Activated effector memory CD4-positive, alpha-beta T cell treated with Interleukin-2 at 50 U/mL for 16 hours (primary cell): ENCODE results near the gene SCNN1B.
"Not testable (repeated sequence)": the region's sequence is repeated elsewhere in the genome, so short reads cannot be mapped to it uniquely, and the experiment has no call there.

Experiments used
- DNase-seq: peaks from one replicate; pipeline ENCODE4 v3.0.0-alpha.2; 2020

The SCNN1B gene, protein sequence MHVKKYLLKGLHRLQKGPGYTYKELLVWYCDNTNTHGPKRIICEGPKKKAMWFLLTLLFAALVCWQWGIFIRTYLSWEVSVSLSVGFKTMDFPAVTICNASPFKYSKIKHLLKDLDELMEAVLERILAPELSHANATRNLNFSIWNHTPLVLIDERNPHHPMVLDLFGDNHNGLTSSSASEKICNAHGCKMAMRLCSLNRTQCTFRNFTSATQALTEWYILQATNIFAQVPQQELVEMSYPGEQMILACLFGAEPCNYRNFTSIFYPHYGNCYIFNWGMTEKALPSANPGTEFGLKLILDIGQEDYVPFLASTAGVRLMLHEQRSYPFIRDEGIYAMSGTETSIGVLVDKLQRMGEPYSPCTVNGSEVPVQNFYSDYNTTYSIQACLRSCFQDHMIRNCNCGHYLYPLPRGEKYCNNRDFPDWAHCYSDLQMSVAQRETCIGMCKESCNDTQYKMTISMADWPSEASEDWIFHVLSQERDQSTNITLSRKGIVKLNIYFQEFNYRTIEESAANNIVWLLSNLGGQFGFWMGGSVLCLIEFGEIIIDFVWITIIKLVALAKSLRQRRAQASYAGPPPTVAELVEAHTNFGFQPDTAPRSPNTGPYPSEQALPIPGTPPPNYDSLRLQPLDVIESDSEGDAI

DNA sequence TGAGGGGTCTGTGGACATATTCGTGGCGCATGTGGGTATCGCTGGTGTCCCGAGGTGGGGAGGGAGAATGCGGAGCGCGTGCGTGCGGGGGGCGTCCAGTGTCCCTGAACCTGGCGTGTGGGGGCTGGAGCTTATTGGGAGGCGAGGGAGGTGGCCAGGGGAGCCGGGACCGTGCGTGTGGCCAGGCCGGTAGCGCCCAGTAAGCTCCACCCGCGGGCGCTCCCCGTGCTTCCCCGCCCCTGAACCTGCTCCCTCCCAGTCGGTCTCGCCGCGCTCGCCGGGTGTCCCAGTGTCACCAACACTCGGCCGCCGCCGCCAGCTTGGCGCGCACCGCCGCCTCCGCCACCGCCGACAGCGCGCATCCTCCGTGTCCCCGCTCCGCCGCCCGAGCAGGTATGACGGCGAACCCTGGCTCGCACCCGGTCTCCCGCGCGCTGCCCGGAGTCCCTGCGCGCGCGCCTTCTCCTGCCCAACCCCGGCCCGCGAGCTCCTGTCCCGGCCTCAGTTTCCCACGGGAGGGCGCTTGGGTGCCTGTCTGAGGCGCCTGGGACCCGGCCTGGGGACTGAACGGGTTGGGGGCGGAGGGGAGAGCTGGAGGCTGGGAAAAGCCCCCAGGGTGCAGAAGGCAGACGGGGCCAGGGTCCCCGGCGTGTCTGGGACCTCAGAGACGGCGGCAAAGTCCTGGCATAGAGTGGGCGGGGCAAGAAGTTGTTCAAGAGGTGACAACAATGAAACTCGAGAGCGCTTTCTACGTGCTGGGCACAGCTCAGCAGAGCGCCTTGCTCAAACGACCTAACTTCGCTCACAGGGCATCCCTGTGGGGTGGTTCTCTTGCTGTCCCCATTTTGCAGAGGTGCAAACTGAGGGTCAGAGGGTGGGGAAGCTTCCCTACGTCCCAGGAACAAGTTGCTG is at the start of gene SCNN1B:
Gene SCNN1B, plus strand, starts transcription at position 258 of the 912 bp plus-strand sequence. CDS start 46,298 bp downstream, outside the sequence.
- no peak for DNase-seq

DNA sequence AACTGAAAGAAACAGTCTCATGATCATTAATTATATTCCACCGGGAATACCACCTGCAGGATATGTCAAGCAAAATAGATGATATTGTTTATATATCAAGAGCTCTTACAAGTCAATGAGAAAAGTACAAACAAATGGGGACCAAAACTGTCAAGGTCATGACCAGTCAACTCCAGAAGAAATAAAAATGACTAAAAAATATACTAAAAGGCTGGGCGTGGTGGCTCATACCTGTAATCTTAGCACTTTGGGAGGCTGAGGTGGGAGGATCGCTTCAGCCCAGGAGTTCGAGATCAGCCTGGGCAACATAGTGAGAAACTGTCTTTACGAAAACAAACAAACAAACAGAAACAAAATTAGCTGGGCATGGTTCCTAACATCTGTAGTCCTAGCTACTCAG is 49.8 kb upstream of the SCNN1B start:
- no peak for DNase-seq

DNA sequence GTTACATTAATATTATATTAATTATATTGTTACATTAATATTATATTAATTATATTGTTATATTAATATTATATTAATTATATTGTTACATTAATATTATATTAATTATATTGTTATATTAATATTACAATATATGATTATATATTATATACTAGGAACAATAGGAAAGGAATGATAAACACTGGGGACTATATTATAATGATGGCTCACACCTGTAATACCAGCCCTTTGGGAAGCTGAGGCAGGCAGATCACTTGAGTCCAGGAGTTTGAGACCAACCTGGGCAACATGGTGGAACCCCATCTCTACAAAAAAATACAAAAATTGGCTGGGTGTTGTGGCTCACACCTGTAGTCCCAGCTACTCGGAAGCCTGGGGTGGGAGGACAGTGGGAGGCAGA is 48.5 kb upstream of the SCNN1B start:
- not testable (repeated sequence) for DNase-seq

DNA sequence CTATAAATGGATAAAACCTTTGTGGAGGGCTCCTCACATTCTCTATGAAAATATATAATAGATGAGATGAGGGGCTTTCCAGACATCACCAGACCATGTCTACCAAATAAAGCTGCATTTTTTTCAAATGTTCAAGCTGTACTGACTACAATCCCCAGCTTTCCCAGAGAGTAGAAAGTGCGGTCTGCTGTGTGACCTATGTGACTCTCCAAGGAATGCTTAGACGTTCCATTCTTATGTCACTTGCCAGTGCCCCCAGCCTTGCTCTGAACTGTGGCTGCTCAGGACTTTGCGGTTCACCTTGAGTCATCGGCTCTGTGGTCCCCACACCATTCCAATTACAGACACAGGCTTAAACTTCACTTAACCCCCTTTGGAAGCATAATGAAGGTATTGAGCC is 47.8 kb upstream of the SCNN1B start:
- DNase-seq: no peak

DNA sequence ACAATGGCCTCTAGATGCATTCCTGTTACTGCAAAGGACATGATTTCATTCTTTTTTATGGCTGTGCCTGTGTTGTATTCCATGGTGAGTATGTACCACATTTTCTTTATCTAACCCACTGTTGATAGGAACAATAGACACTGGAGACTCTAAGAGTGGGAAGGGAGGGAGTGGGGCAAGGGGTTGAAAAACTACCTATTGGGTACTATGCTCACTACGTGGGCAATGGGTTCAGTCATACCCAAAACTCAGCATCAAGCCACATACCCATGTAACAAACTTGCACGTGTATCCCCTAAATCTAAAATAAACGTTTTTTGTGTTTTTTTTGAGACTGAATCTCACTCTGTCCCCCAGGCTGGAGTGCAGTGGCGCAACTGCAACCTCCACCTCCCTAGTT is 47.1 kb upstream of the SCNN1B start:
- DNase-seq: no peak

DNA sequence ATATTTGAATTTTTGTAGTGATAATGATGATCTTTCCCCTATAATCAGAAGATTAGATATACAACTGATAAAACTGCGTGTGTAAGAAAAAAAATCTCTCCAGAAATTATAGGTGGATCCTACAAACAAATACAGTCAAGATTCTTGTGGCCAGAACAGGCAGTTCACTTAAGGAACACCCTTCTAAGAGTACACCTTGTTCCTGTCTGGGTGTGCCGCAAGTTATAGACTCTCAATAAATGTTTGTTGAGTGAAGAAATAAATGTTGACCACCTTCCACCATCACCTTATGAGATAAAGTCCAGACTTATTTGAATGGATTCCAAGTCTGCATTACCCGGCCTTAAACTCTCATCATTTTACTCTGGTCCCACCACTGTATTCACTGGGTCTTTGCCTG is 45.7 kb upstream of the SCNN1B start:
- DNase-seq: no peak

DNA sequence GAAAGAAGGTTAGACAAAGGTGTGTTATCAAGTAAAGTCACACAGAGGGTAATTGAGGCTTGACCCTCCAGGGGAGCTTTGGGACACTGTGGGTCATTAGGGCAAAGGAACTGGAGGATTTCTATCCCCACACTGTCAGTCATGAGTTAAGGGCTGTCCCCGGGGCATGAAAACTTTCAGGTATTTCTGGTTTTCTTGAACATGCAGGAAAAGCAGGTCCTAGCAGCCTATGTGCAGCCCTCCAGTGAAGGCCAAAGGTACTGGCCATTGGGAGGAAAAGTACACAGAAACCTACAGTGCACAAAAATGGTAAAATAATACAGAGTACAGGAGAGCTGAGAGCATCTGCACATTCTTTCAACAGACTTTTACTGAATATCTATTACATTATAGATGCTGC is 44.4 kb upstream of the SCNN1B start:
- DNase-seq: no peak

DNA sequence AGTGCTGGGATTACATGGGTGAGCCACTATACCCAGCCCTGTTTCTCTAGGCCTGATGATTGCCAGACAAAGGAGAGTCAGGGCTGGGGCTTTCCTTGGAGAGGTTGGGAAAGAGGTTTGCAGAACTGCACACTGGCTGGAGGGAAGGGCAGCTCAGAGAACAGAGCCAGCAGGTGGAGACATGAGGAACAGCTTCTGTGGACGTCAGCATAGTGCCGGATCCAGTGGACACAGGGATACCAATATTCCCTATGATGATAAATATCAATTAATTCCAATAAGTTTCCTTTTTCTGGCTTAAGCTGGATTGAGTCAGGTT is 43.2 kb upstream of the SCNN1B start:
- no peak for DNase-seq

DNA sequence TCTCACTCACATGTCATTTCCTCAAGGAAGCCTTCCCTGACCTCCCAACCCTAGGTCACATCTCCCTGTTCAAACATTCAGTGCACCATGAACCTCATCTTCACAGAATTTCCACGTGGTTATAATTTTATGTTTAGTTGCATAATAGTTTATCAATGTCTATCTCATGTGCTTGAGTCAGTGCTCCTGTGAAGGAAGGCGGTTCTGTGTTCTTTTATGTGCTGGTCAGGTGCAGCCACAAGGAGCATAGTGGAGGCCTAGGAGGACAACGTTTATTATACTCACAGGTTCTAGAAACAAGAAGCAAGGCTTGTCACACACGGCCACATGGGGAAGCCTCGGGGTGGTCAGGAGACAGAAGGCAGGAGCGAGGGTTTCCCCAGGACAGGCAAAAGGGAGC is 34.5 kb upstream of the SCNN1B start:
- DNase-seq: no peak

DNA sequence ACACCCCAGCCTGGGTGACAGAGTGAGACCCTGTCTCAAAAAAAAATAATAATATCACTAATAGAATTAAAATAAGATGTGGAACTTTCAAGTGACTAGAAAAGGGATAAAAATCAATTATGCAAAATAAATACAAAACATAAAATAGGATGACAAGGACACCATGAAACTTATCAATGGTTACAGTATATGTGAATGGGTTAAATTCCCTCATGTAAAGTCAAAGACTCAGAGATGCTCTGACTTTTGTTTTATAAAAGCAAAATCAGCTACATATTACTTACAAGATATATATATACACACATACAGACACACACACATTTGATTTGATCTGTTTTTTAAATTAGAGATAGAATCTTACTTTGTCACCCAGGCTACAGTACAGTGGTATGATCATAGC is 33.5 kb upstream of the SCNN1B start:
- DNase-seq: no peak

DNA sequence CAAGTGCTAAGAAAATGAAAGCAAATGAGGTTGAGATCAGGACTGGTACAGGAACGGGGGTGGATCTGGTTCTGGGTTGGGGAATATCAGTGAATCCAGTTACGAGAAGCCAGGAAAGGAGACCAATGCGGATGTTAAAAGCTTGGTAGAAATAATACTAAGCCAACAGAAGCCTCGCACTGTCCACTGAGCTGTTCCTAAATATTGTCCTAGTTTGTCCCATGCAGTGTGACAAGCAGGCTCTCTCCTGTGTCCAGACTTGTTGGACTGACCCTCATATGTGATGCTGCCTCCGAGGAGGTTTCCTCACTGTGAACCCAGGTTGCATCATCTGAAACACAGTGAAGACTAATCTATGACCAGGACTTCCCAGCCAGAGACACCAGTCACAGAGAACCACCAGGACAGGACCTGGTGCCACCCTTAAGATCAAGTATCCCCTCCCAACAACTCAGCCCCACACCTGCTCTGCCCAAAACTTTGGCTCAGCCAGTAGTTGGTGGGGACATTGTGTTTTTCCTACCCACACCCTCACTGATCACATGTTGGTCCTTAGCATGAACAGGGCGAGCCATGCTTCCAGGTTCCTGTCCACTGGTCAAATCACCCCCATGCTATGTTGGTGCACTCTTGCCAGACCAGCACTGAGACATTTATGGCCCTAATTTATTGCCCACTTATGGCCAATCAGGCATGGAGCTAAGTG is 32.7 kb upstream of the SCNN1B start:
- DNase-seq: no peak

DNA sequence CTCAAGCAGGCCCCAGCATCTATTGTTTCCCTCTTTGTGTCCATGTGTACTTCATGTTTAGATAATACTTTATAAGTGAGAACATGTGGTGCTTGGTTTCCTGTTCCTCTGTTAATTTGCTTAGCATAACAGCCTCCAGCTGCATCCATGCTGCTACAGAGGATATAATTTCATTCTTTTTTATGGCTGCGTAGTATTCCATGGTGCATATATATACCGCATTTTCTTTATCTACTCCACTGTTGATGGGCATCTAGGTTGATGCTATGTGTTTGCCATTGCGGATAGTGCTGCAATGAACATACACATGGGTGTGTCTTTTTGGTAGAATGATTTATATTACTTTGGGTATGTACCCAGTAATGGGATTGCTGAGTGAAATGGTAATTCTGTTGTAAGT is 31.4 kb upstream of the SCNN1B start:
- no peak for DNase-seq

DNA sequence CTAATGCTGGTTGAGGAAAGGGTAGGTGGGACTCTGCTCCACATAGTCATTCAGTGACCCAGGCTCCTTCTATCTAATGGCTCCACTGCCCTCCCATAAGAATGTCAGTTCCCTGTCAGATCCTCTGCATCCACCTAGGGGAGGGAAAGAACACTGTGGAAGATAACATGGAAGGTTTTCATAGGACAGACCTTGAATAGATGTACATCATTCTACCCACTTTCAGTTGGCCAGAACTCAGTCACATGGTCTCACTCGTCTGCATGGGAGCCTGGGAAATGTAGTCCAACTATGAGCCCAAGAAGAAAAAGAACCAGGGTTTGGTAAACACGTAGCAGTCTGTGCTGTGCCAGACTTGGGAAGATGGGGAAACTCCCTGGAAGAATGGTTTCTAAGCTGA is 27.1 kb upstream of the SCNN1B start:
- DNase-seq: no peak

DNA sequence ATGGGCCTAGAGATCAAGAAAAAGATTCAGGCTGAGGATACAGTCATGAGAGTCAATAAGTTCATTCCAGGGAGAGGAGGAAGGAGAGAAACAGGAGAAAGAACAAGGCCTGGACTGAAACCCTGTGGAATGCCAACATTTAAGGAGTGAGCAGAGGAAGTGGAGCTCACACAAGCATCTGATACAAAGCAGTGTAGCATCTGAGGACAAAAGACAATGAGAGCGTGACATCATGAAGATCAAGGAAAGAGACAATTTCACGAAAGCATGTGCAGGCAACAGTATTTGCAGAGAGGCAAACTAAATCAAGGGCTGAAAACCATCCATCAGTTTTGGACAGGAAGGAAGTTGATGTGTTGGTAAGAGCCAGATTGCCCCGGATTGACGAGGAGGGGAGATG is 25.3 kb upstream of the SCNN1B start:
- DNase-seq: no peak

DNA sequence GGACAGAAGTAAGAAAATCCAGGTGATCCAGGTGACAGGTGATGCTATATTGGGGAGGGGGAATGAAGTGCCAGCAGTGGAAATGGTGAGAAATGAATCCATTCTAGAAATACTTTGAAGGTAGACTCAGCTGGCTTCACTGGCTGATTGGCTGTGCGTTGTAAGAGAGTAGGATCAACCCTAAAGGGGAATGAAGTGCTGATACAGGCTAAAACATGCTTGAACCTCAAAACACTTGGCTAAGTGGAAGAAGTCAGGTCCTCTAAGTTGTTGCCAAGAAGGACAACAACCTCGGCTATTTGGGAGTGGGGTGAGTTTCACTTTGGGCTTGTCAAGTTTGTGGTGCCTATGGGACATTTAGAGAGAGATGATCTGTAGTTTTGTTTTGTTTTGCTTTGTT is 24.1 kb upstream of the SCNN1B start:
- no peak for DNase-seq

DNA sequence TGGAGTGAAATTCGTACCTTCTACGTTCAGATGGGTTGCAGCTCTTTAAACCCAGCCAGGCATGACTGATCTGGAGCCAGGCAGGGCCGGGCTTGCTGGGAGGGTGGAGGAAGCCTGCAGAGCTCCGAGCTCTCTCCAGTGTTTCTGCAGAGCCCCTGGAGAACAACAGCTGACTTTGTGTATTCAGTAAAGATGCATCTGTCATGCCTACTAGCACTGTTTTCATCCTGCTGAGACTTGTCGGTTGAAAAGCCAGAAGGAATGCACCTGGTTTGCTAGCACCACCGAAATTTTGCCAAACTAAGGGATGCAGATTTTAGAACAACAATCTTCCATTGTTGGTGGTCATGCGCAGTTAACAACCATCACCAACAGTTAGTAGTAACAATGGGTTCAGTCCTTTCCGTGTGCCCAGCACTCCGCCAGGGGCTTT is 22.4 kb upstream of the SCNN1B start:
- DNase-seq: no peak

DNA sequence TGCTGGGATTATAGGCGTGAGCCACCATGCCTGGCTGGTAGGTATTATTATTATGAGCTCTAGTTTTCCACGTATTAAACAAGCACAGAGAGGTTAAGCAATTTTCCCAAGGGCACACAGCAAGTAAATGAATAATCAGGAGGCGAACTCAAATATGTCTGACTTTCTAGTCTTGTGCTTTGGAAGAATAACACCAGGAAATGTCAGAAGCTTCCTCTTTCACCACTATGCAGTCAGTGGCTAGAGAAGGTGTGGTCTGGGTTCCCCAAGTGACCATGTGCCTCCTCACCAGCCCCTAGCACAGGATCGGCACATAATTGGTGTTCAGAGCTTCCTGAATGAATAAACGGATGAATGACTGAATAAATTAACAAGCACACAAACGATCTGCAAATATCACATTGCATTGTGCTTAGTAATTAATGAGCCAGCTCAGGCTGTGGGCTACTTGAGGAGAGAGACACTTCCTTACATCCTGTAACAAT is 21.6 kb upstream of the SCNN1B start:
- no peak for DNase-seq

DNA sequence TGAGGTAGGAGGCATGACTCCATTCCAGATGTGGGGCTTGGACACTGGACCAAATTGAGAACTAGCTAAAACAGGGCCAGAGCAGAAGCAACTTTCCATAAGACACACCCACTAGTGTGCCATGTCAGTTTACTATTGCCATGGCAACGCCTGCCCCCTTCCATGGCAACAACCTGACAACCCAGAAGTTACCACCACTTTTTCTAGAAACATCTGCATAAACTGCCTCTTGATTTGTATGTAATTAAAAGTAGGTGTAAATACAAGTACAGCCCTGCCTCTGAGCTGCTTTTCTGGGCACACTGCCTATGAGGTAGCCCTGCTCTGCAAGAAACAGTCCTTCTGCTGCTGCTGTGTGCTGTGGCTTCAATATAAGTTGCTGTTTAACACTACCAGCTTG is 19.5 kb upstream of the SCNN1B start:
- DNase-seq: no peak

DNA sequence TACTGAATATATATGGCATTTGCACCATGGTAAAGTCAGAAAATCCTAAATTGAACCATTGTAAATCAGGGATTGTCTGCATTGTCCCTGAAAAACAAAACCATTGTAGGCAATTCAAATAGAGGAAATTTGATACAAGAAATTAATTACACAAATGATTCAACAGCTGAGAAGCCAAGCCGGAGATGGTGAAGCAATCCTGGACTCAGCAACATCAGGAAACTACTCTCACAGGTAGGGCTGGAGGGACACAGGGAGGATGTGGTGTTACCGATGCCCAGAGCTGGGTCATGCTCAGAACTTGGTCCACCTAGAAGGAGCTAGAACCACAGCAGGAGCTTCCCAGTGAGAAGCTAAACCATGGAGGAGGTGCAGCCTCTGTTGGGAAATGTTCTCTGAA is 18.5 kb upstream of the SCNN1B start:
- no peak for DNase-seq

DNA sequence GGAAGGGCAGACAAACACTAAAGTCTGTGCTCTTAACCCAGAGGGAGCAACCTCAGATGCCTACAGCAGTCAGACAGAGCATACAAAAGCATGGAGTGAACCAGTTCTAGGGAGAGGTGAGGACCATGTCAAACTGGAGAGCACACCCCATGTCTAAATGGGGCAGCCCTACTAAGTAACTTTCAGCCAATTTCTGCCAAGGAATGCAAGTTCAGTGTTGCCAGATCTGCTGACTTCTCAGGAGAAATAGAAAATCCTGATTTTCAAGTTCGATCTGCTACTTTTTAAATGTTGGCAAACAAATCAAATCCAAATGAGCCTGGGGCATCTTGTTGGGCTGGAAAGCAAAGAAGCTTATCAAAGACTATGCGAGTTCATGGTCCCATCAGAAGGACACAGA is 17.5 kb upstream of the SCNN1B start:
- DNase-seq: no peak

DNA sequence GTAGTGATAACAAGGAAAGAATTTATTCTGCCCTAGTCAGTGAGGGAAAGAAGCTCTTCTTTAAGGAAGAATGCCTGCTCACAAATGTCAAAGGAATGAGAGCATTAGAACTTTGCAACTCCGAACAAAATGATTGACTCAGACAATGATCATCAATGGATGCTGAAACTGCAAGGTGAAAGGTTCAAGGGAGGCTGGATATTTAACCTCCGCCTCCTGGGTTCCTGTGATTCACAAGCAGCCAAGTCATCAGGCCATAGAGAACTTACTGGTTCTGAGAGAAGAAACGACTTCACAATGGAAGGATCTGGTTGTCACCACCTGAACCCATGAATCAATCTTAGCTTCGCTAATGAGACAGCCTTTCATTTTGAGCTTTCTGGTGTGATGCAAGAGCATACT is 16.0 kb upstream of the SCNN1B start:
- DNase-seq: no peak

DNA sequence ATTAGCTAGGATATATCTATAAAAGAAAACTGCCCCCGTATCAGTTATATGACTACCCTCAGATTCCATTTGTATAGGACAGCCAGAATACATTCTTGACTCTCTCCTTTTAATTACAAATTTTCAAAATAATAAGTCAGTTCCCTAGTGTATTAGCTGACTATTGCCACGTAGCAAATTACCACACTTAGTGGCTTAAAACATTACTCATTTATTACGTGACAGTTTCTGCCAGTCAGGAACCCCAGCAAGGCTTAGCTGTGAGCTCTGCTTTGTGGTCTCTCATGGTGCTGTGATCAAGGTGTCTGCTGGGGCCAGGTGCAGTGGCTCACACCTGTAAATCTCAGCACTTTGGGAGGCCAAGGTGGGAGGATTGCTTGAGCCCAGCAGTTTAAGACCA is 13.9 kb upstream of the SCNN1B start:
- no peak for DNase-seq
